ENCODE results near the gene TMPRSS2.

DNA sequence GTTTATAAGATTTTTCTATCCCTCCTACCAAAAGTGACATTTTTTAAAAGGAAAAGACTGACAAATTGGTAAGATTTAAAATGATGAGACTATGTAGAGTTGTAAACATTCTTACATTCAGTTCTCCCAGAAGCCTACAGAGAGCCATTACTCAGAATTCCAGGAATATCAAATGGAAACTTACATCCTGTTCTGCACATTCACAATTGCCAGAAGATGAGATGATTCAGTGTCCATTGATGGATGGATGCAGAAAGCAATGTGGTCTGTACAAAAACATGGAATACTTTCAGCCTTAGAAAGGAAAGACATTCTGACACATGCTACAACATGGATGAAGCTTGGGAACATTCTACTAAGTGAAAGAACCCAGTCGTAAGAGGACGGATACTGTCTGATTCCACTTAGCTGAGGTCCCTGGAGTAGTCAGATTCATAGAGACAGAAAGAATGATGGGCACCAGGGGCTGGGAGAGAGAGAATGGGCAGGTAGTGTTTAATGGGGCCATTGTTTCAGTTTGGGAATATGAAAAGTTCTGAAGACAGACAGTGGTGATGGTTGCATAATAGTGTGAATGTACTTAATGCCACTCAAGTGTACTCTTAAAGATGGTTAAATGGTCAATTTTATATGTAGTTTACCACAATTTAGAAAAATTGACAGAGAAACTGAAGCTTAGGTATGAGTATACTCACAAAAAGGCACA, 65.3 kb downstream of the TMPRSS2 start:
- TF ChIP-seq, protein P1, sequence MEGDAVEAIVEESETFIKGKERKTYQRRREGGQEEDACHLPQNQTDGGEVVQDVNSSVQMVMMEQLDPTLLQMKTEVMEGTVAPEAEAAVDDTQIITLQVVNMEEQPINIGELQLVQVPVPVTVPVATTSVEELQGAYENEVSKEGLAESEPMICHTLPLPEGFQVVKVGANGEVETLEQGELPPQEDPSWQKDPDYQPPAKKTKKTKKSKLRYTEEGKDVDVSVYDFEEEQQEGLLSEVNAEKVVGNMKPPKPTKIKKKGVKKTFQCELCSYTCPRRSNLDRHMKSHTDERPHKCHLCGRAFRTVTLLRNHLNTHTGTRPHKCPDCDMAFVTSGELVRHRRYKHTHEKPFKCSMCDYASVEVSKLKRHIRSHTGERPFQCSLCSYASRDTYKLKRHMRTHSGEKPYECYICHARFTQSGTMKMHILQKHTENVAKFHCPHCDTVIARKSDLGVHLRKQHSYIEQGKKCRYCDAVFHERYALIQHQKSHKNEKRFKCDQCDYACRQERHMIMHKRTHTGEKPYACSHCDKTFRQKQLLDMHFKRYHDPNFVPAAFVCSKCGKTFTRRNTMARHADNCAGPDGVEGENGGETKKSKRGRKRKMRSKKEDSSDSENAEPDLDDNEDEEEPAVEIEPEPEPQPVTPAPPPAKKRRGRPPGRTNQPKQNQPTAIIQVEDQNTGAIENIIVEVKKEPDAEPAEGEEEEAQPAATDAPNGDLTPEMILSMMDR (IDR thresholded peaks at IDR 0.05) = no peak
- no peak for TF ChIP-seq EZH2 (IDR thresholded peaks at IDR 0.05)
